ENCODE data around the gene MAGED2.

- TF ChIP-seq CTCF (IDR thresholded peaks at IDR 0.05) (no peak), POLR2AphosphoS5 (IDR thresholded peaks at IDR 0.05) (no peak)
Measured at GRCh38 chrX:54843050-54843449, 35.5 kb downstream of the MAGED2 start.

Measured in transverse colon (tissue), 4 donors.